Measurements from ENCODE around the gene TAF6. TPM values are rescaled to one million over a fixed set of nuclear protein-coding genes. Genes with fewer than 3 reads are reported as not detected.

The TAF6 gene
- total and polyA plus RNA-seq, 9 of the 15 experiments (the other 6 are each of a cell fraction or from before 2014, with no cell fraction given), result 0.78 to 78.7 (median 21.3) TPM

DNA sequence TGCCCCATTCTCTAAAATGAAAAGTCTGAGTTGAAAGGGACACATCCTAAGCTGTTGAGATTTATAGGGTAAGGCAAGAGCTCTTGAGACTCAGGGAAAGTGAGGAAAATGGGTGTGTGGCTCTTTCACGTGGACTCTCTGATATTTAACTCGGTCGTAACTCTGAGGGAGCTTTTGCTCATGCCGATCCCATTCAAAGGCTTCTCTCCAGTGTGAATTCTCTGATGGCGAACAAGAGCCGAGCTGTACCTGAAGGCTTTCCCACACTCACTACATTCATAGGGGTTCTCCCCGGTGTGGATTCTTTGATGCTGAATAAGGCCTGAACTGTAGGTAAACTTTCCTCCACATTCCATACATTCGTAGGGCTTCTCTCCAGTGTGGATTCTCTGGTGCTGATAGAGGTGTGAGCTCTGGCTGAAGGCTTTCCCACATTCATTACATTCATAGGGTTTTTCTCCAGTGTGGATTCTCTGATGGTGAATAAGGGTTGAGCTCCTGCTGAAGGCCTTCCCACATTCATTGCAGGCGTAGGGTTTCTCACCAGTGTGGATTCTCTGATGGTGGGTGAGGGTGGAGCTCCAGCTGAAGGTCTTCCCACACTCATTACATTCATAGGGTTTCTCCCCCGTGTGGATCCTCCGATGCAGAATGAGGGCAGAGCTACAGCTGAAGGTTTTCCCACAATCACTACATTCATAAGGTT lies 48.0 kb downstream of the TAF6 start (continued):
- TF ChIP-seq, protein P1, sequence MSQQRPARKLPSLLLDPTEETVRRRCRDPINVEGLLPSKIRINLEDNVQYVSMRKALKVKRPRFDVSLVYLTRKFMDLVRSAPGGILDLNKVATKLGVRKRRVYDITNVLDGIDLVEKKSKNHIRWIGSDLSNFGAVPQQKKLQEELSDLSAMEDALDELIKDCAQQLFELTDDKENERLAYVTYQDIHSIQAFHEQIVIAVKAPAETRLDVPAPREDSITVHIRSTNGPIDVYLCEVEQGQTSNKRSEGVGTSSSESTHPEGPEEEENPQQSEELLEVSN (IDR thresholded peaks at IDR 0.05; ENCODE audit: borderline replicate concordance in 1 of 2, extremely low read depth in 1 of 2, insufficient read depth in 1 of 2, insufficient read length in 1 of 2, low read depth in 1 of 2, low read length in 1 of 2, poor library complexity in 1 of 2, severe bottlenecking in 1 of 2), result peak in 1 of 2 experiments; percentile 42
- TF ChIP-seq MIER1 (IDR thresholded peaks at IDR 0.05; ENCODE audit: low read depth), result 0 out of 2 replicates have a peak, but pooled peaks have one; percentile 22
- TF ChIP-seq ETV6 (IDR thresholded peaks at IDR 0.05; ENCODE audit: borderline replicate concordance in 1 of 2, low read depth in 2 of 2, low read length in 1 of 2), result no peak
- TF ChIP-seq ETV6 (CRISPR knock-in tag; IDR thresholded peaks at IDR 0.05; ENCODE audit: borderline replicate concordance), result no peak
- TF ChIP-seq NFRKB (IDR thresholded peaks at IDR 0.05; ENCODE audit: low read depth), result peak; percentile 85; the same call in 1 of the 2 replicates
- peak; percentile 79 for TF ChIP-seq SOX6 (IDR thresholded peaks at IDR 0.05)
- TF ChIP-seq, protein P2, sequence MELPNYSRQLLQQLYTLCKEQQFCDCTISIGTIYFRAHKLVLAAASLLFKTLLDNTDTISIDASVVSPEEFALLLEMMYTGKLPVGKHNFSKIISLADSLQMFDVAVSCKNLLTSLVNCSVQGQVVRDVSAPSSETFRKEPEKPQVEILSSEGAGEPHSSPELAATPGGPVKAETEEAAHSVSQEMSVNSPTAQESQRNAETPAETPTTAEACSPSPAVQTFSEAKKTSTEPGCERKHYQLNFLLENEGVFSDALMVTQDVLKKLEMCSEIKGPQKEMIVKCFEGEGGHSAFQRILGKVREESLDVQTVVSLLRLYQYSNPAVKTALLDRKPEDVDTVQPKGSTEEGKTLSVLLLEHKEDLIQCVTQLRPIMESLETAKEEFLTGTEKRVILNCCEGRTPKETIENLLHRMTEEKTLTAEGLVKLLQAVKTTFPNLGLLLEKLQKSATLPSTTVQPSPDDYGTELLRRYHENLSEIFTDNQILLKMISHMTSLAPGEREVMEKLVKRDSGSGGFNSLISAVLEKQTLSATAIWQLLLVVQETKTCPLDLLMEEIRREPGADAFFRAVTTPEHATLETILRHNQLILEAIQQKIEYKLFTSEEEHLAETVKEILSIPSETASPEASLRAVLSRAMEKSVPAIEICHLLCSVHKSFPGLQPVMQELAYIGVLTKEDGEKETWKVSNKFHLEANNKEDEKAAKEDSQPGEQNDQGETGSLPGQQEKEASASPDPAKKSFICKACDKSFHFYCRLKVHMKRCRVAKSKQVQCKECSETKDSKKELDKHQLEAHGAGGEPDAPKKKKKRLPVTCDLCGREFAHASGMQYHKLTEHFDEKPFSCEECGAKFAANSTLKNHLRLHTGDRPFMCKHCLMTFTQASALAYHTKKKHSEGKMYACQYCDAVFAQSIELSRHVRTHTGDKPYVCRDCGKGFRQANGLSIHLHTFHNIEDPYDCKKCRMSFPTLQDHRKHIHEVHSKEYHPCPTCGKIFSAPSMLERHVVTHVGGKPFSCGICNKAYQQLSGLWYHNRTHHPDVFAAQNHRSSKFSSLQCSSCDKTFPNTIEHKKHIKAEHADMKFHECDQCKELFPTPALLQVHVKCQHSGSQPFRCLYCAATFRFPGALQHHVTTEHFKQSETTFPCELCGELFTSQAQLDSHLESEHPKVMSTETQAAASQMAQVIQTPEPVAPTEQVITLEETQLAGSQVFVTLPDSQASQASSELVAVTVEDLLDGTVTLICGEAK (IDR thresholded peaks at IDR 0.05), result peak; percentile 58; the same call in 1 of the 2 replicates
- TF ChIP-seq, protein P2 (CRISPR knock-in tag; IDR thresholded peaks at IDR 0.05), result no peak
- TF ChIP-seq POLR2B (IDR thresholded peaks at IDR 0.05; ENCODE audit: low read depth, partially characterized antibody), result peak; percentile 61
- TF ChIP-seq, protein P3, sequence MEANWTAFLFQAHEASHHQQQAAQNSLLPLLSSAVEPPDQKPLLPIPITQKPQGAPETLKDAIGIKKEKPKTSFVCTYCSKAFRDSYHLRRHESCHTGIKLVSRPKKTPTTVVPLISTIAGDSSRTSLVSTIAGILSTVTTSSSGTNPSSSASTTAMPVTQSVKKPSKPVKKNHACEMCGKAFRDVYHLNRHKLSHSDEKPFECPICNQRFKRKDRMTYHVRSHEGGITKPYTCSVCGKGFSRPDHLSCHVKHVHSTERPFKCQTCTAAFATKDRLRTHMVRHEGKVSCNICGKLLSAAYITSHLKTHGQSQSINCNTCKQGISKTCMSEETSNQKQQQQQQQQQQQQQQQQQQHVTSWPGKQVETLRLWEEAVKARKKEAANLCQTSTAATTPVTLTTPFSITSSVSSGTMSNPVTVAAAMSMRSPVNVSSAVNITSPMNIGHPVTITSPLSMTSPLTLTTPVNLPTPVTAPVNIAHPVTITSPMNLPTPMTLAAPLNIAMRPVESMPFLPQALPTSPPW (CRISPR knock-in tag; IDR thresholded peaks at IDR 0.05), result 0 out of 2 replicates have a peak, but pooled peaks have one; percentile 17
- peak; percentile 74; the same call in 1 of the 2 replicates for TF ChIP-seq MTA3 (IDR thresholded peaks at IDR 0.05; ENCODE audit: borderline replicate concordance)
- TF ChIP-seq TRIM24 (IDR thresholded peaks at IDR 0.05), result peak in 1 of 2 experiments; percentile 85; a peak in 2 of 4 replicates
- TF ChIP-seq ATF7 (IDR thresholded peaks at IDR 0.05), result 0 out of 2 replicates have a peak, but pooled peaks have one; percentile 36
- TF ChIP-seq TRIM28 (IDR thresholded peaks at IDR 0.05), result peak; percentile 100

Measured in K562 (cell line).